Fibroblast of upper back skin (primary cell): ENCODE results near the gene GZMB.
A peak's percentile ranks its signal among the peaks of the same experiment; 100 is the strongest.
"Not testable (repeated sequence)": the region's sequence is repeated elsewhere in the genome, so short reads cannot be mapped to it uniquely, and the experiment has no call there.

Experiments used
- DNase-seq: peaks from one replicate; pipeline ENCODE4 v3.0.0-alpha.2; 2013

The GZMB gene

GRCh38 chr14:24630872-24631477, 3.0 kb downstream of the GZMB start:
- peak; percentile 3 for DNase-seq

DNA sequence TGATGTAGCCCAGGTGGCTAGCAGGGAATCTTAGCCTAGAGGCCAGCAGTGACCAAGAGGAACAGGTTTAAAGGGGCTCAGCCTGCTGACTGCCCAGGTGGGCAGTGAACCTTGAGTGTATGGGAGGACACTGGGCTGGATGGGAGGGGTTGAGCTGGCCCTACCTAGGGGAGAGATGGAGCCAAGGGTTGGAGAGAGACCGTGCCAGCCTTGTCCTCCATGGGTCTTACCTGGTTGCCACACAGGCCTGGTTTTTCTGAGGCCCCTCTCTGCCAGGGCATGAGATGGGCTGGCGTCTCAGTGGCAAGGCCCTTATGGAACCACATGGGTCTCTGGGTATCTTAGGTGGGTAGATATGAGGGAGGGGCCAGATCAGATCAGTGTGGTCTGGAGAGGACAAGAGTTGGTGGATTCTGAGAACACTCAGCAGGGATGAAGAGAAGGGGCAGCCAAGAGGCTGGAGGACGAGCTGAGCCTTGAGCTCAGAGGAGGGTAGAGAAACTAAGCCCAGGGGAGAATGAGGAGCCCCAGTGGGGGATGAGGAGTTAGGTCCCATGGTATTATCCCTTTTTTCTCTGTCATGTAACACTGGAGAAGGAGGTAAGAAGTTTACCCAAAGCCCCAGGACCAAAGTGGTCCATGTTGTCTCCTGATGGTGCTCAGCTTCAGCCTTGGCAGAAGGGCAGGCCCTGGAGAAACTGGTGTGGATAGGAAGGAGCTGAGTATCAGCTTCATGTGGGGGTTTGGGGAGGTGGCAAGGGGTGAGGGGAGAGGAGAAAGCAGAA, 3.7 kb downstream of the GZMB start:
- no peak for DNase-seq

GRCh38 chr14:24629521-24629920, 4.5 kb downstream of the GZMB start:
- no peak for DNase-seq

DNA sequence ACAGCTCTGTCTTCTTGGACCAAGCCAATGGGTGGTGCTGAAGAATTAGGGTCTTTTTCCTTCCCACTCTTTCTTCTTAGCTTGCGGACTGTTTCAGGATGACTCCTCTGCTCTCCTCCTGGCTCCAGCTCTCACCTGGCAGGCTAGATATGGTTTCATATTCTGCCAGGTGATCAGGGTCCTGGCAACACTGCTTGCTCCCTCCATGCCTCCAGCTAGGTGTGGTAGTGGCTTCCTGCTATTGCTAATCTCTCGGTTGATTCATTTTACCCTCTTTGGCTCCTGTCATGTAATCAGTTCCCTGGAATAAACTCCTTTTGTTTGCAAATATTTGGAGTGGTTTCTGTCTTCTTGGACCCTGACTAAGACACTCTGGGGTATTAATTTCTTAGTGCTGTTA, 20.2 kb downstream of the GZMB start:
- no peak for DNase-seq

GRCh38 chr14:24613241-24613640, 20.7 kb downstream of the GZMB start:
- no peak for DNase-seq

GRCh38 chr14:24612196-24612595, 21.8 kb downstream of the GZMB start:
- no peak for DNase-seq

DNA sequence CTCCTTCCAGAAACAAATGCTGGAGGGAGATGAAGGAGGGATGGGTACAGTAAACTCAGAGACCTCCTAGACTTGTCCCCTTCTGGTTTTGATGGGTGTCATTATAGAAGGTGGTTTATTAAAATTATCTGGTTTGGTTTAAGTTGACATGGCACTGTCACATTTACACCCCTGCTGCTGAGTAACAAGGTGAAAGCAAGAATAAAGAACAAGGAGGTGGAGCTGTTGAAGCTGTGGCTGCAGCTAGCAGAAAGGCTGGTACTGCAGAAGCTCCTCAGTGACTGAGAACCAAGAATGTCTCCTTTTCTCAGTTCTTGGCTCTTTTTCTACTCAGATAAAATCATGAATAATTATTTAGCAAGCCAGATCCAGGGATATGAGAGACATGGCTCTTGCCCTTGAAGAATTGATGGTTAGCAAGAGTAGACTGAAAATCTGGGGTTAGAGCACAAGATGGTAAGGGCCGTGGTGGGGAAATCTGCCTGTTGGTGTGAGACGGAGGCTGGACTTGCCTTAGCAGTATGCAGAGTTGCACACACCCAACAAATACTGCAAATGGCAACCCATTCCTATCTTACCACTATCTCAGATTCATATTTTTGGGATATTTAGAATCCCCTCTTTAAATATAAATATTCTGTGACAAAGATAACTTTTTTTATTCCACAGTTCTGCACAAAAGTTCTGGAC, 24.2 kb downstream of the GZMB start, which contains the start of gene GZMH:
TSS of gene GZMH (minus strand) at position 31 of the 690 bp plus-strand sequence. CDS start 72 bp downstream, outside the sequence.
- no peak for DNase-seq

DNA sequence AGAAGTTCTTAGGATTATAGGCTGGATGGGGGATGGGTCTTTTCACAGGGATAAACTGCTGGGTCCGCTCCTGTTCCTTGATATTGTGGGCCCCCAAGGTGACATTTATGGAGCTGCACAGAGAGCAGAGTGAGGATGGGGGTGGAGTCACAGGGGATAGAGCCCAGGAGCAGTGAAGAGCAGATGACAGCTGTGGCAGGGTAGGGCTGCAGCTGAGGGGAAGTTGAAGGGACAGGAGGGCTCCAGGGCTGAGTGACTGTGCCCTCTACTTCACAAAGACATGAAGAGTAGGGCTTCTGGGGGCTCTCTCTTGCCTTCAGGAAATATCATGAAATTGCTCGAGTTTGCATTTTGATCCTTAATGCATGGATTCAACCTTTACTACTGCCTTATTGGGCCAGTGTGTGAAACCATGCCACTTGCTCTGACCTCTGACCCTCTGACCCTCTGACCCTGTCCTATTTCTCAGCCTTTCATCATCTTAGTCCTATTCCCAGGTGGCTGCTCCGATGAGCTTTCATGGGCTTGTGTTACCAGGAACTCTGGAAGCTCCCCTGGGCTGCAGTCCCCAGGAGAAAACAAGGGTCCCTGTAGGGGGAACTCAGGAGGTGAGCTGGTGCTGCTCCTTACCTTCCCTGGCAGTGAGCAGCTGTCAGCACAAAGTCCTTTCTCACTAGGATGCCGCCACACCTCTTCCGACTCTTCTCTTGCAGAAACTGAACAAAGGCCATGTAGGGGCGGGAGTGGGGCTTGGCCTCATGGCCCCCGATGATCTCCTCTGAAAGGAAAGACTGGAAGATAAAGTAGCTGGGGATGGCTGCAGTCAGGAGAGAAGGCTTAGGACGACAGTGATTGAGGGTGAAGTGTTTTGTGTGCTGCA, 26.1 kb downstream of the GZMB start:
- no peak for DNase-seq

GRCh38 chr14:24607081-24607480, 26.9 kb downstream of the GZMB start:
- DNase-seq, result no peak

DNA sequence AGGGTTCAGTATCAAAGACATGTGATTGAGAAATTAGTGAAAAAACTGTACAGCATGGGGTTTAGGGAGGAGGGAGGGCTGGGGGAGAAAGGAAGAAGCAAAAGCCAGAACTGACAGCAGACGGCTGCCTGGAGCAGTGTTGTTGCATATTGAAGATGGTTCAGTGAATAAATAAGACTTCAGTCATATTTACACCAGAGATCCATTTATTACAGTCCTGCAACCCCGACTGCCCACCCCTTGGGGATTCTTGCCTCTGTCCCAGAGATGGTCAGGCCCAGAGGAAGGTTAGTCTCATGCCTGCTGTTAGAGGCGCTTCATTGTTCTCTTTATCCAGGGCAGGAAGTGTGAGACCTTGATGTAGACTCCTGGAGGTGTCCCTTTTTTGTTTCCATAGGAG, 27.7 kb downstream of the GZMB start:
- no peak for DNase-seq

- no peak for DNase-seq
Observed at GRCh38 chr14:24605435-24606190, 28.4 kb downstream of the GZMB start.

DNA sequence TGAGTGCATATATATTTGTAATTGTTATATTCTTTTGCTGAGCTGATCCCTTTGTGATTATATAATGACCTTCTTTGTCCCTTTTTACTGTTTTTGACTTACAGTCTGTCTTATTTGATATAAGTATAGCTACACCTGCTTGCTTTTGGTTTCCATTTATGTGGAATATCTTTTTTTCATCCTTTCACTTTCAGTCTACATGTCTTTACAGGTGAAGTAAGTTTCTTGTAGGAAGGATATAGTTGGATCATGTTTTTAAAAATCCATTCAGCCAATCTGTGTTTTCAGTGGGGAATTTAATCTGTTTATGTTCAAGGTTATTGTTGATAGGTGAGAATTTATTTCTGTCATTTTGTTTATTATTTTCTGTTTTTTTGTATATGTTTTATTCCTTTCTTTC, 36.6 kb downstream of the GZMB start:
- DNase-seq, result no peak

DNA sequence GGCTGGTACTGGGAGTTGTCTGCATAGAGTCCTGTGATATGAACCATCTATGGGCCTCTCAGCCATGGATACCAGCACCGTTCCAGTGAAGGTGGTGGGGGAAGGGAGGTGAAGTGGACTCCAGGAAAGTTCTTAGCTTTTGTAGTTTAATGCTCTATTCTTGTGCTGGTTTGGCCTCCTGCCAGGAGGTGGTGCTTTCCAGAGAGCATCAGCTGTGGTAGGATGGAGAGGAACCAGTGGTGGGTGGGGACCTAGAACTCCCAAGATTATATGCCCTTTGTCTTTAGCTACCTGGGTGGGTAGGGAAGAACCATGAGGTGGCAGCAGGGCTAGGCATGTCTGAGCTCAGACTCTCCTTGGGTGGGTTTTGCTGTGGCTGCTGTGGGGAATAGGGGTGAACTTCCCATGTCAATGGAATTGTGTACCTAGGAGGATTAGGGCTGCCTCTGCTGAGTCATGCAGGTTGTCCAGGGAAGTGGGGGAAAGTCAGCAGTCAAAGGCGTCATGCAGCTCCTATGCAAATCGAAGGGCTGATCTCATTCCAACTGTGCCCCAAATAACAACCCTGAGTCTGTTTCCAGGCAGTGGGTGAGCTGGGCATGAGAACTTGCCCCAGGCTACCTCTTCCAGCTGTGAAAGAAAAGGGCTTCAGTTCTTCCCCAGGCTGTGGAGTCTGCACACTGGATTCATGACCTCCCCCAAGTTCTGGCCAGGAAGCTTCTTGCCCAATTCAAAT, 38.7 kb downstream of the GZMB start:
- DNase-seq, result no peak

DNA sequence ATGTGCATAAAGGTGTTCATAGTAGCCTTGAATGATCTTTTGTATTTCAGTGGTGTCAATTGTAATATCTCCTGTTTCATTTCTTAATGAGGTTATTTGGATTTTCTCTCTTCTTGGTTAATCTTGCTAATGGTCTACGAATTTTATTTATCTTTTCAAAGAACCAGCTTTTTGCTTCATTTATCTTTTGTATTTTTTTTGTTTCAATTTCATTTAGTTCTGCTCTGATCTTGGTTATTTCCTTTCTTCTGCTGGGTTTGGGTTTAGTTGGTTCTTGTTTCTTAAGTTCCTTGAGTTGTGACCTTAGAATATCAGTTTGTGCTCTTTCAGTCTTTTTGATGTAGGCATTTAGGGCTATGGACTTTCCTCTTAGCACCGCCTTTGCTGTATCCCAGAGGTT, 43.0 kb downstream of the GZMB start:
- DNase-seq, result not testable (repeated sequence)

- not testable (repeated sequence) for DNase-seq
Observed at GRCh38 chr14:24584402-24584801, 49.6 kb downstream of the GZMB start.
